NOMO-1 (cell line): ENCODE data around the gene HSPA1A.

Source experiments
- DNase-seq, 2 experiments: peaks; one replicate each; lab custom pipeline; 2025; ENCODE audit not compliant: unreplicated experiment in 2 of 2; lab: John Stamatoyannopoulos, UW

Gene HSPA1A

DNA sequence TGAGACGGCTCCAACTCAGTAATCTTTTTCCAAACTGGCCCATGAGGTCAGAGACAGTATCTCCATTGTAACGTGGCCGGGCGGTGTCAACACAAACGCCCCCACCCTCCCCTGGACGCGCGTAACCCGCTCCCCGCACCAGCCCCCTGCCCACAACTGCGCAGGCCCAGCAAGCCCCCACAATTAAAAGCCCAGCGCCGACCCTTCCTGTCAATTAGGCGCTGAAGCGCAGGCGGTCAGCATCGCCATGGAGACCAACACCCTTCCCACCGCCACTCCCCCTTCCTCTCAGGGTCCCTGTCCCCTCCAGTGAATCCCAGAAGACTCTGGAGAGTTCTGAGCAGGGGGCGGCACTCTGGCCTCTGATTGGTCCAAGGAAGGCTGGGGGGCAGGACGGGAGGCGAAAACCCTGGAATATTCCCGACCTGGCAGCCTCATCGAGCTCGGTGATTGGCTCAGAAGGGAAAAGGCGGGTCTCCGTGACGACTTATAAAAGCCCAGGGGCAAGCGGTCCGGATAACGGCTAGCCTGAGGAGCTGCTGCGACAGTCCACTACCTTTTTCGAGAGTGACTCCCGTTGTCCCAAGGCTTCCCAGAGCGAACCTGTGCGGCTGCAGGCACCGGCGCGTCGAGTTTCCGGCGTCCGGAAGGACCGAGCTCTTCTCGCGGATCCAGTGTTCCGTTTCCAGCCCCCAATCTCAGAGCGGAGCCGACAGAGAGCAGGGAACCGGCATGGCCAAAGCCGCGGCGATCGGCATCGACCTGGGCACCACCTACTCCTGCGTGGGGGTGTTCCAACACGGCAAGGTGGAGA is at the start of gene HSPA1A, which contains the start of gene HSPA1L:
Gene HSPA1A, plus strand, starts transcription at position 519 of the 814 bp plus-strand sequence. Its CDS starts 214 bp downstream, at position 733.
Gene HSPA1L, minus strand, starts transcription at position 259 of the 814 bp plus-strand sequence. CDS start 3,311 bp downstream, outside the sequence.
- peak; percentile 72 to 74 for DNase-seq

- DNase-seq, result no peak
Measured at GRCh38 chr6:31765559-31765909, 49.8 kb upstream of the HSPA1A start.

GRCh38 chr6:31765910-31766794 is 49.2 kb upstream of the HSPA1A start:
- no peak for DNase-seq

GRCh38 chr6:31767096-31767645 is 48.2 kb upstream of the HSPA1A start:
- no peak for DNase-seq

- peak in 1 of 2 experiments; percentile 49 for DNase-seq
Measured at GRCh38 chr6:31768363-31769257, 46.7 kb upstream of the HSPA1A start.

DNA sequence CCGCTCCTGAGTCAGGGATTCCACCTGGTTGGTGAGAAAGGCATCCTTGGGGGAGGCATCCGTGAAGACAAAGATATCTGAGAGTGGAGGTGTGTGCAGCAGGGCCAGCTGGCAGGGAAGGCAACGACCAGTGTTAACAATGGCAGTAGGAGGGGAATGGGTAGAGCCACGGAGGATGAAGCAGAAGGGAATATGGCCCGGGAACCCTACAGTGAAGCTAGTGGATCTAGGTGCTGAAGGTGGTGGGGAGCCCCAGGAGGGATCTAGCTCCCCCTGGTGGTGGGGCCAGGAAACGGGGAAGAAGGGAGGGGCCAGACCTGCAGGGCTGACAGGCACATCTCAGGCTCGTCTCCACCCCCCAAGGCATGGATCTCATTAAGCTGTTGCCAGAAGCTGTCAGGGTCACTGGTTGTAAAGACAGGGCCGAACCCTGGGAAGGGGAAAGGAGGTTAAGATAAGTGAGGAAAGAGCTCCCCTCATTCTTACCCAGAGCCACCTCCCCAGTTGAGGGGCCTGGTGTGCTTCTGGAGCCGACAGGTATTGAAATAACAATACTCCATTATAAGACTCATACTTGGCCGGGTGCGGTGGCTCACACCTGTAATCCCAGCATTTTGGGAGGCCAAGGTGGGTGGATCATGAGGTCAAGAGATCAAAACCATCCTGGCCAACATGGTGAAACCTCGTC is 45.5 kb upstream of the HSPA1A start:
- DNase-seq, result peak; percentile 53 to 89

DNA sequence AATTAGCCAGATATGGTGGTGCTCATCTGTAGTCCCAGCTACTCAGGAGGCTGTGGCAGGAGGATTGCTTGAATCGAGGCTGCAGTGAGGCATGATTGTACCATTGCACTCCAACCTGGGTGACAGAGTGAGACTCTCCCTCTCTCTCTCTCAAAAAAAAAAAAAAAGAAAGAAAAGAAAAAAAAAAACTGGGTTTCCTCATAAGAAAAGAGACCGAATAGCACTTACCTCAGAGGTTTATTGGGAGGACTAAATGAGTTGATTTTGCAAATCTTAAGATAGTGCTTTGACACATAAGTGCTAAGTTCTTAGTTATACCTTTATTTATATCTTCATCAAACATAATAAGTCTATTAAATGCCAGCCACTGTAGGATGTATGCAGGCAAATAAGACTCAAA is 44.5 kb upstream of the HSPA1A start:
- DNase-seq, result no peak

GRCh38 chr6:31771992-31772358 is 43.4 kb upstream of the HSPA1A start:
- no peak for DNase-seq

GRCh38 chr6:31775184-31775583 is 40.2 kb upstream of the HSPA1A start:
- no peak for DNase-seq

- no peak for DNase-seq
Measured at GRCh38 chr6:31775633-31776484, 39.5 kb upstream of the HSPA1A start.

DNA sequence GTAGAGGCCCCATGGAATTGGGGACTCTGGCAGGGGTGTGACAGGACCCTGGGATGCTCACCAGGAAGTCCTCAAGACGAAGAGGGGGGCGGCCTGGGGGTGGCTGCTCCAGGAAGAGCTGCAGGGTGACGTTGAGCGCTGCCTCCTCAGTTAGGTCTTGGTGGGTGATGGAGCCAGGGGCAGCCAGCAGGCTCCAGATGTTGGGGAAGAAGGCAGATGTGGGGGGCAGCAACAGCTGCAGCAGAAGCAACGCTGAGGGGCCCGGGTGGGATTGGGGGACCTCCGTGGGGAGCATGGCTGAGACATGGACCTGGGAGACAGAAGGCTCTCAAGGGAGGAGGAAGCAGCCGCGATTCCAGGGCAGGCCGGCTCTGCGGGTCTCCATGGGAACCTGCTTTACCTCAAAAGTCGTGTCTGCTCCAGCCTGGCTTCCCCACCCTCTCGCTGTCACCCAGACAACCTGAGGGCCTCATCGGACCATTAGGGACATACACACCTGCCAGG is 38.8 kb upstream of the HSPA1A start:
- DNase-seq, result peak in 1 of 2 experiments; percentile 25

DNA sequence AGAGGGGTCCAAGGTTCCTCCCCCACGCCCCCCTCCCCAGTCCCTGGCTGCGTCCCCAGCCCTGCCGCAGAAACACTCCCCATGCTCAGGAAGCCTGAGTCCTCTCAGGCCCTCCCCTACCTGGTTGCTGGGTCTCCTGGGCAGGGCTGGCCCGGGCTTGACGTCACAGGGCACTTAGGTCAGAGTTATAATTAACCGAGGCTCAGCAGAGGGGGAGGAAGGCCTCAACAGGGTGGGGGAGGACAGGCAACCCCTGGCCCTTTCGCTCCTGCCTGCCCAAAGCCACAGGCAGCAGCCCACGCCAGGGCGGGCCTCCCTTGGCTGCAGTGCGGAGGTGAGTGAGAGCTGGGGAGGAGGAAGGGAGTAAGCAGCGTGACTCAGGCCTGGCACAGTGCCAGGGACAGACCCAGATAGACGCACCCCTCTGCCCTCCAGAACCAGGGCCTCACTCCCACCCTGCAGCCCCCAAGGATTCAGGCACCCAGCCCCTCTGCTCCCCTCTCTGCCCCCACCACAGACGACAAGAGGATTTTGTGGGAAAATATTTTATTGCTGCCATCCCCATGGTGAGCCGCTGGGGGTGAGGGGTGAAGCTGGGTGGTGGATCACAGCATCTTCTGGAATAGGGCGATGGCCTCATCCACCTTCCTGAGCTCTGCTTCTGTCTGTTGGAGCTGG is 38.2 kb upstream of the HSPA1A start, which contains the start of gene VWA7:
Gene VWA7, minus strand, starts transcription at position 340 of the 678 bp plus-strand sequence. CDS start 549 bp downstream, outside the sequence.
- DNase-seq, result peak; percentile 33 to 68

DNA sequence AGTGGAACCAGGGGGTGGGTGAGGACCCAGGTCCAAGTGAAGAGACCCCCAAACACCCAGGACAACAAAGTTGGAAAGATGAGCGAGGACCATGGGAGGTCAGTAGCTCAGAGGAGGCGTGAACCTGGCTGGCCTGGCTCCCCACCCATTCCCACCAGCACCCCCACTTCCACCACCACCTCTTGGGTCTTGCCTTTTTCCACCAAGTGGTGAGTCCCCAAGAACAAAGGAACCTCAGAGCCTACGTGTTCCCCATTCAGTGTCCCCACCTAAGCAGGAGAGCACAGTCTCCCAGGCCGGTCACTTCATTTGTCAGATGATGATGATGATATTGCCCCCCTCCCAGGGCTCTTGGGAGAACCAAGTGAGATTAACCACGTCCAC is 37.7 kb upstream of the HSPA1A start:
- DNase-seq, result no peak

- DNase-seq, result no peak
Measured at GRCh38 chr6:31778193-31778592, 37.1 kb upstream of the HSPA1A start.

DNA sequence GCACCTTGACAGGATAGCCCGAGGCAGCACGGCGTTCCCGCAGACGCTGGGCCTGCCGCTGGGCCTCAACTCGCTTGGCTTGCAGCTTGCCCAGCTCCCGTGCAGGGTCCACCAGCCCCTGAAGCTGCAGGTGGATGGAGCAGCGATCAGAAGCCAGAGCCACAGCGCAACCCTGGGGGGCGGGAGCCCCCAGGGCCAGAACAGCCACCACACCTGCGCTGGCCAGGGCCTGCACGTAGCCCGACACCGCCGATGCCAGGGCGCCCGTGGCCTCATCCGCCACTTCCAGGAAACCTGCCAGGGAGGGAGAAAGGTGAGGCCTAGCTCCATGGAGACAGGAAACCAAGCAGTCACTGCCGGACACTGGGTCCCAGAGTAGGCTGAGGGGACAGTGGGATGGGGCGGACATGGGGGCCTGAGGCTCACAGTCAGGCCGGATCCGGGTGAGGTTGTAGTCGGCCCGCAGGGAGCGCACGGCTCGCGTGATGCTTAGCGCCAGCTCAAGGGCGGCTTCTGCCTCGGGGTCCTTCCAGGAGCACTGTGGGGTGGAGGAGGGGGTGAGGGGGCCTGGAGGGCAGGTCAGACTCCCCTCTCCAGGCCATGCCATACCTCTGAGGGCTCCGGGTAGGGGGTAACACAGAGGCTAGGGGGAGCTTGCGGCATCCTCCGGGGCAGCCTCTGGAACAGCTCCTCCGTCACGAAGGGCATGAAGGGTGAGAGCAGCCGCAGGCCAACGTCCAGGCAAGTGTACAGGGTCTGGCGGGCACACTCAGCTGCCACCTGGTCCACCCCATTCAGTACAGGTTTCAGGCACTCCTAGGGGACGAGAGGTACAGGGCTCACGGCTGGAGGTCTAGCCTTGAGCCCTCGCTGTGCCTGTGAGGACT is 36.1 kb upstream of the HSPA1A start:
- no peak for DNase-seq

DNA sequence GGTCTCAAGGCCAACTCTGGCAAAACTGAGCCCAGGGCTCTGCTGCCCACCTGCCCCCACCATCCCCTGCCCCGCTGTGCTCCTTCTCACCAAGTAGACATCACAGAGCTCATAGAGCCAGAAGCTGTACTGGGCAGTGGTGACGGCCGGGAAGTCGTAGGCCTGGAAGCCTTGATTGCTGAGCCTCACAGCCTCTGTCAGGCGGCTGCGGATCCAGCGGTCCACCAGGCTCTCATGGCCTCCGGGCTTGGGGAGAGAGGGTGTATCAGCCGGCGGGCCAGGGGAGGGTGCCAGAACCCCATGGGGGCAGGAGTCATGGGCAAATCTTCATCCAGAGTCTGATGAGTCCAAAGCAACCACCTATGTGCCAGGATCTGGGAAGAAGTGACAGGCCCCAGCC is 35.4 kb upstream of the HSPA1A start:
- no peak for DNase-seq
